HFFc6 (cell line): ENCODE results near the gene PPP1R12B. TPM values are rescaled to one million over a fixed set of nuclear protein-coding genes. Genes with fewer than 3 reads are reported as not detected.

Experiments
- DNase-seq: peaks from one replicate; pipeline ENCODE4 v3.0.0-alpha.2; 2018
- H3K27ac Mint-ChIP-seq: 2 replicates; pipeline ENCODE4 v1.8.0; 2020; ENCODE audit warnings: mild to moderate bottlenecking, mixed read lengths
- H3K27me3 Mint-ChIP-seq: 2 replicates; pipeline ENCODE4 v1.8.0; 2021; ENCODE audit warnings: mild to moderate bottlenecking, moderate library complexity, mixed read lengths; ENCODE audit not compliant: insufficient read depth
- H3K36me3 Mint-ChIP-seq: 2 replicates; pipeline ENCODE4 v1.8.0; 2021; ENCODE audit warnings: low read depth, mixed read lengths
- H3K4me1 Mint-ChIP-seq: 2 replicates; pipeline ENCODE4 v1.8.0; 2020; ENCODE audit warnings: low read depth, mixed read lengths
- H3K4me3 Mint-ChIP-seq: 2 replicates; pipeline ENCODE4 v1.8.0; 2020; ENCODE audit warnings: mild to moderate bottlenecking, moderate library complexity, mixed read lengths
- H3K9me3 Mint-ChIP-seq: 2 replicates; pipeline ENCODE4 v1.8.0; 2020; ENCODE audit warnings: mild to moderate bottlenecking, mixed read lengths
- CTCF ChIP-seq: fragments of 200-600 bp; sonication (generic); IDR thresholded peaks from 2 replicates; pipeline ENCODE4 v1.5.0; 2021; ENCODE audit warnings: antibody characterized with exemption, mild to moderate bottlenecking
- total RNA-seq, 6 experiments: library from RNA; stranded (reverse); fragmentation: NEBNext Ultra II Directional; extraction: Animal tissue kit (Norgen Biotek cat#: 25700); gene quantifications; 2 replicates in 1 of 6; 3 replicates in 5 of 6; pipeline ENCODE4 v1.2.3, GENCODE V29; 2021

PPP1R12B gene
- total RNA-seq, 6 experiments from 2014 or later = 5.3 to 9.9 (median 6.9) TPM

GRCh38 chr1:202588503-202589189 lies 240.1 kb downstream of the PPP1R12B start:
- Mint-ChIP-seq H3K4me1 (peaks cover 87% of the 10 kb centered on the region), H3K36me3 (peaks cover 12% of the 10 kb centered on the region; the same call in 1 of the 2 replicates), H3K4me3 (peak overlapping the region; percentile 68), H3K27me3 (peaks cover 3% of the 10 kb centered on the region), H3K9me3 (no peaks in the 10 kb centered on the region), H3K27ac (peak overlapping the region; percentile 99)
- TF ChIP-seq CTCF = no peak
- no peak for DNase-seq

DNA sequence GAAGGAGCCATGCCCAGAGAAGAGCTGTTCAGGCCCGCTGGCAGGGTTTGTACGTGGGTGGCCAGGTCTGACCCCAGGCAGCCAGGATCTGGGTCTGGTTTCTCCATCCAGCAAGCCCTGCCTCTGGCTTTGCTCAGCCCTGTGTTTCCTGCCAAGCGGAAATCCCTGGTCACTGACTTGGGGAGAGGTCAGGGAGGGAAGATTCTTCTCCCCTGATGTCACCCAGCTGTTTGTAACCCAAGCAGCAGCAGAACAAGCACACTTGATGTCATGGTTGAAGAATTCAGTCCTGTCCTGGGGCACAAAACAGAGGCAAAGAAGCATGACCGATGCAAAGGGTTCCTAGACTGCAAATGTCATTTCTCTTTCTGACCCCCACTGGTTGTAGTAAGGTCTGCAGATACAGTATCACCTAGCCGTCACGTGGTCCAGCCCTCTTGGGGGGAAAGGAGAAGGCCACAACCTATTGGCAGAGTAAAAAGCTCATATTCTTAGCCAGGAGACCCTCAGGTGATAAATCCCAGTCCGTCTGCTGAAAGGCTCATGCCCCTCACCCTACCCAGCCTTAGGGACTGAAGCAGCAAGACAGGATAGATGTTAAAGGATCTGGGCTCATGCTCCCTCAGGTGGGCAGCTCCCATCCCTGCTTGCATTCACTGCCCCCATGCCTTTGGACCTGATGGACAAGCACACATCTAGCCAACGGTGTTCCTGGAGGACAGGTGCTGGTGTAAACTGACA lies 240.9 kb downstream of the PPP1R12B start:
- Mint-ChIP-seq H3K36me3 (peaks cover 9% of the 10 kb centered on the region; the same call in 1 of the 2 replicates), H3K27ac (peak overlapping the region; percentile 99), H3K27me3 (peaks cover 3% of the 10 kb centered on the region), H3K9me3 (no peaks in the 10 kb centered on the region), H3K4me1 (peaks cover 89% of the 10 kb centered on the region), H3K4me3 (peak overlapping the region; percentile 68)
- TF ChIP-seq CTCF = peak; percentile 58
- DNase-seq = peak; percentile 99

DNA sequence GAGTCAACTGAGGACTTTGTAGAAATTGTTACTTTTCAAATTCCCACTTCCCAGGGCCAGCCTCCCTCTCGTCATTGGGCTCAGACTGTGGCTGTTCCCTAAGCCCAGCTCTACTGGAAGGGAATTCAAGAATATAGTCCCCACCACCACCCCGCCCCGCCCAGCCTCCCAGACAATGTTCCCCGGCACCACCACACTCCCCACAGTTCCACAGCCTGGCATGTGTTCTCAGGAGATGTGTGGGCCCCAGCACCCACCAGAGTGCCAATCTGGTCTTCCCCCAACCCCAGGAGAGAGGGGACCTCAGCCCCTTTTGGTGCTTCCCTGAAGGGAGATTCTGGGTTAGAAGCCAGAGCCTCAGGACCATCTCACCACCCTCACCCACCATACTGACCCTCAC lies 241.6 kb downstream of the PPP1R12B start:
- DNase-seq = no peak
- Mint-ChIP-seq H3K9me3 (no peaks in the 10 kb centered on the region), H3K36me3 (peaks cover 5% of the 10 kb centered on the region; the same call in 1 of the 2 replicates), H3K27me3 (peaks cover 4% of the 10 kb centered on the region), H3K4me1 (peaks cover 82% of the 10 kb centered on the region), H3K27ac (peak overlapping the region; percentile 99), H3K4me3 (no peak overlapping the region)
- no peak for TF ChIP-seq CTCF

GRCh38 chr1:202590975-202591411 lies 242.5 kb downstream of the PPP1R12B start:
- Mint-ChIP-seq H3K27ac (peak overlapping the region; percentile 99), H3K4me3 (no peak overlapping the region), H3K36me3 (peaks cover 5% of the 10 kb centered on the region; the same call in 1 of the 2 replicates), H3K27me3 (peaks cover 5% of the 10 kb centered on the region), H3K4me1 (peaks cover 73% of the 10 kb centered on the region), H3K9me3 (no peaks in the 10 kb centered on the region)
- DNase-seq = no peak
- TF ChIP-seq CTCF = no peak

GRCh38 chr1:202591515-202591914 lies 243.0 kb downstream of the PPP1R12B start:
- no peaks in the 10 kb centered on the region for H3K9me3 Mint-ChIP-seq
- H3K36me3 Mint-ChIP-seq = peaks cover 5% of the 10 kb centered on the region; the same call in 1 of the 2 replicates
- H3K4me3 Mint-ChIP-seq = no peak overlapping the region
- peaks cover 68% of the 10 kb centered on the region for H3K4me1 Mint-ChIP-seq
- TF ChIP-seq CTCF = no peak
- H3K27me3 Mint-ChIP-seq = peaks cover 7% of the 10 kb centered on the region
- H3K27ac Mint-ChIP-seq = no peak overlapping the region
- DNase-seq = no peak
